GM18502 (cell line): ENCODE data around the gene RFTN1.

Experiments used
- ATAC-seq: cut with Tn5 transposase; IDR thresholded peaks from one replicate; pipeline ENCODE4 v1.9.1; 2021; ENCODE audit warnings: mild to moderate bottlenecking; ENCODE audit not compliant: unreplicated experiment, poor library complexity

Gene RFTN1

DNA sequence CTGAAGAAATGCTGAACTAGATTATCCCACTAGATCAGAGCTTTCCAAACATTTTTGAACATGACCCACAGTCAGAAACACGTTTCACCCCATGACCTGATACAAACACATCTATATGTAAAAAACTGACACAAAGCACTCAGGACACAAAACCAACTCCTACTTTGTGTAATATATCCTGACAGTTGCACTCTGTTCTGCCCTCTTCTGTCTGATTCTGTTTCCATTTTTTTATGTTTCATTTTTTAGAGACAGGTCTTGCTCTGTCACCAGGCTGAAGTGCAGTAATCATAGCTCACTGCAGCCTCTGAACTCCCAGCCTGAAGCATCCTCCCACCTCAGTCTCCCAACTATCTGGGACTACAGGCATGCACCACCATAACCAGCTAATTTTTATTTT, 15.8 kb upstream of the RFTN1 start:
- no peak for ATAC-seq

DNA sequence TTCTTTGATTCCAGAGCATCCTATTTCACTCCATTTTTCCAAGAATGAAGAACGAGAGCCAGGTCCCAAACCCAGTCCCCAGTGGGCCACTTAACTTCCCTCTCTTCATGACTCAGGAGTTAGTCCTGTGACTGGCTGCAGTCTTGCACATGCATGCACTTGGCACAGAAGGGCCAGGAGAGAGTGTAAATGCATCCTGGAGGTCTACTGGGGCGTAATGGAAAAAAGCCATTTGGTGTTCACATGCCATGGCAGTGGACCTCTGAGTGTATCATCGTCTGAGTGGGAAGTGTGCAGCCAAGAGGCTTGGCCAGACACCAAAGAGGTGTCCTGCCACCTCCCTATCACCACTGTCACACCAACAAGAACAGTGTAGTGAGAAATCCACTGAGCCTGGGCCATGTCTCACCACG, 15.1 kb upstream of the RFTN1 start:
- ATAC-seq, result no peak

DNA sequence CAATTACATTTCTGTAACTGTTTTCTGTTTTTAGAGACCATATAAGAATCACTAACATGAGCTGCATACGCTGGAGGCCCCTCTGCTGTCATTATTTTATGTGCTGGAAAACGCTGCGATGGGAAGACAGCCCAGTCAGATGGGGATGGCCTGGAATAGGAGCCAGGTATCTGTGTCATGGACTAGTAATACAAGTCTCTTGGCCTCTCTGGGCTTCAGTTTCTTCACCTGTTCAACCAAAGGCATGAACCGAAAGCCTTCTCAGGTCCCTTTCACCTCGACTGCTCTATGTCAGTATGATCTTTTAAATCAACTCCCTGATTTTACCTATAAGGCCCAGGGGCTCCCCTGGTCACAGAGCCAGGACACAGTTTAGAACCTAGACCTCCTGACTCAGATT, 14.6 kb upstream of the RFTN1 start:
- no peak for ATAC-seq

DNA sequence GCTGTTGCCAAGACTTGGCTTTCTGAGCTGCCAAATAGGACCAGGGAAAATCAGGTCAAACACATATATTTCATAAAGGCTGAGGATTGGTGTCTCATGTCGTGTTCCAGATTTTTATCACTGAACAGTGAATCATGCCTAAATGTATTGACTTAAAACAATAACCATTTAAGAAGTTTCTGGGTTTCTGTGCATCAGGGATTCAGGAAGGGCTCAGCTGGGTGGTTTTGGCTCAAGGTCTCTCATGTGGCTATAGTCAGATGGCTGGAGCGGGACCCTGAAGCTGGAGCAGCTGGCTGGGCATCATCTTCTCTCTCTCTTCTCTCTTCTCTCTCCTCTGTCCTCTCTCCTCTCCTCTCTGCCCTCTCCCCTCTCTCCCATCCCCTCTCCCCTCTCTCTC, 10.7 kb upstream of the RFTN1 start:
- ATAC-seq, result no peak

DNA sequence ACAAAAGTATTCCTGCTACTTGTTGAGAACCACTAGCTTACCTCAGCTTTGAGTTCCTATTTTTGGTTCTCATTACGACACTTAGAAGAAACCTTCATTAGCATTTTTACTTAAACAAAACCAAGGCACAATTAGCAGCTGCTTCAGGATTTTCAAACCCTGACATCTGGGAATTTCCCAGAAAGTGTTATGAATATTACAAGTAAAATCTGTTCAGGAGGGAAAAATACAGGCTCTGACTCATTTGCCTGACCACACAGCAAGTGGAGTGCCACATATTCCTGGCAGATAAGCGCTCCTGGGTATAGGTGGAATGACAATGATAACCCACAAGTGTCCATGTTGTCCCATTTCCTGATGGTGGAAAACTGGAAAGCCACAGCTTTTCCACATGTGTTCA, 10.3 kb upstream of the RFTN1 start:
- ATAC-seq, result no peak

DNA sequence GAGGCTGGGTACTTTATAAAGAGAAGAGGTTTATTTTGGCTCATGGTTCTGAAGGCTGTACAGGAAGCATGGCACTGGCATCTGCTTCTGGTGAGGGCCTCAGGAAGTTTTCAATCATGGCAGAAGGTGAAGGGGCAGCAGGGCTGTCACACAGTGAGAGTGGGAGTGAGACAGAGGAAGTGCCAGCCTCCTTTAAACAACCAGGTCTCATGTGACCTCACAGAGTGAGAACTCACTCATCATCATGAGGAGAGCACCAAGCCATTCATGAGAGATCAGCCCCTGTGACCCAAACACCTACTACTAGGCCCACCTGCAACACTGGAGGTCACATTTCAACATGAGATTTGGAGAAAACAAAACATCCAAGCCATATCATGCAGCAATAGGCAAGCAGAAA, 9.3 kb upstream of the RFTN1 start:
- no peak for ATAC-seq

DNA sequence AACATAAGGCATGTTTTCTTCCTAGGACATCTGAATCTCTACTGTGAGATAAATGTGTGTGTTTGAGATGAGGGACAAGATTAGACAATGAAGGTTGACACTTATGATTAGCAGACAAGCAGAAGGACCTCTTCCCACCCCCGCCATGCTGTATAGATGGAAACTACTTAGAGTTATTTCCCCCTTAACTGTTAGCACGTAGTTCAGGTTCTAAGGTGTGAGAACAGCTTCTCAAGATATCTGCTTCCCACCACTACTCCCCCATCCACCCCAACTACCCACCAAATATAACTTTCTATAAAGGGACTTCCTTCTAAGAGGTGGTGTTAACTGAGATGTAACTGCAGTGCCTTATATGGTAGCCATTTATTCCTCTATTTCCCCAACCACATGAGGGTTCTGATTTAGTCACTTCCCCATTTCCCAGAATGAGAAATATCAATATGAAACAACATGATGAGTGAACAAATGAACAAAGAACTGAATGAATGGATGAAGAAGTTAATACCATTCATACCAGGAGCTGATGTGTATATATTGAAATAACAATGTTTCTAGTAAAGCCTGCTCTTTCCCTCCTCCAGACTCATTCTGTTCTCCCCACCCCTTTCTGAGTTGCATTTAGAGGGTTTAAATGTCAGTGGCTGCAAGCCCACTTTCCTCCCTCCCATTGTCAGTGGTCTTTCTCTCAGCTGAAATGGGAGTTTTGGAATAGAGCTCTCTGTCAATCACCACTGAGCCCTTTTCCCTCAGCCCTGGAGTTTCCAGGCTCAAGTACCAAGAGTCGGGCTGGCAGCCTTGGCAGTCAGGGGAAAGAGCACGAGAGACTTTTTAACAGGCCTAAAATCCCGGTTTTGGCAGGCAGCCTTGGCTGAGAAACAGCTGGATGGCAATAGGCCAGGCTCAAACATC, 7.7 kb upstream of the RFTN1 start:
- peak; percentile 67 for ATAC-seq

DNA sequence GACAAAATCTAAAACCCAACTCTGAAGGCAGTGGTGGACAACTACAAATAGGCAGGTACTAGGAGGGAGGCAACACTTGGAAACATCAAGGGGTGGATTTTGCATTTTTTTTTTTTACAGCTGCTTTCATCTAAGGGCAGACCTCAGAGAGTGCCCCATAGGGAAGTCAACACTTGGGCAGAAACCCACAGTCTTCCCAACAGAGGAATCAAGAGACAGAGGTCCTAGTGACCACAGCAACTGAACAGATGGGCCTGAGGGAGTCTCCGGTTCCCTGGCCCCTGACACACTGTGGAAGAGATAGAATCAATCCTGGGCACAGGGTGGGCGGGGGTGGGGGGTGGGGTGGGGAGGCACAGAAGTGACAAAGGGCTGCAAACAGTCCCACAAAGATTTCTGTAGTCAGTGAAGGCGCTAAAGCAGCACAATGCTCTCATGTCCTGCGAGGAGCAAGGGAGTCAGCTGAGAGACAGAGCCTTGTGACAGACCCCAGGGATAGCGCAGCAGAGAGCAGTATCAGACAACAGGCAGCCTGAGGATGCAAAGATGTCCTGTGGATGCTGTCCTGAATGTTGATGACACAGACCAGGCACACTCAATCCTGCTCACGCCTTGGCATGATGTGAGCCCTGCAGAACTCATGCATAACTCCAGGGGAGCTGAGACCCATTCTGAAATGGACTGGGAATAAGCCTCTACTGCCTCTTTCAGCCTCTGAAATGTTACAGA, 6.9 kb upstream of the RFTN1 start:
- ATAC-seq, result no peak

DNA sequence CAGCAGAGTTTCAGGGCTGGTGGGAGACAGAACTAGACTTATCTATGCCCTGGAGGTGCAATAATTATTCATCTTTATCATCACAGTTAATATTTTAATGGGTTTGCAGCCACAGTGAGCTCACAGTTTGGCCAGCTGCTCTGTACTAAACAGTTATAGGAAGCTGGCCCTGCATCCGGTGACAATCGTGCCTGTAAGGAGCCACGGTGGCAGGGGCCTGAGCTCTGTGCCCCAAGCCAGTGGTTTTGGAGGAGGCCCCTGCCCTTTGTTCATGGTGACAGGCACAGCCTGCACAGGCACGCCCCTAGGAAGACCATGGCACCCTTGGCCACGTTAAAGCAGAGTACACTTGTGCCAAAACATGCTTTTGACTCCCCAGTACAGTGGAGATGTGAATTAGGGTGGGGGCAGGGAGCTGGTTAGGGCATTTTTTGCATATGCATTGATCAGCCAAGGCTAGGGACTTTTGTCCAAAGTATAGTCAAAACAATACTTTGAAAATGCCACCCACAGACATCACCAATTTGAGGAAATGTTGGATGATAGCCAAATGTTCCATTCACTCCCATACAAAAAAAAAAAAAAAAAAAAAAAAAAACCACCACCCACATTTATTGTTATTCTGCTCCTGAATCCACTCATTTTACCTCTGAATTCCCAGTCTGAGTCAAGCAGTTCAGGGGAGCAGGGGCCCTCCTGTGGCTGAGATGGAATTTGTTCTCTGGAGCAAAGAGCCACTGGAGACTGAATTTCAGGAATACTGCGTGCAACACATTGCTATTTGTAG, 3.4 kb upstream of the RFTN1 start:
- ATAC-seq, result no peak

DNA sequence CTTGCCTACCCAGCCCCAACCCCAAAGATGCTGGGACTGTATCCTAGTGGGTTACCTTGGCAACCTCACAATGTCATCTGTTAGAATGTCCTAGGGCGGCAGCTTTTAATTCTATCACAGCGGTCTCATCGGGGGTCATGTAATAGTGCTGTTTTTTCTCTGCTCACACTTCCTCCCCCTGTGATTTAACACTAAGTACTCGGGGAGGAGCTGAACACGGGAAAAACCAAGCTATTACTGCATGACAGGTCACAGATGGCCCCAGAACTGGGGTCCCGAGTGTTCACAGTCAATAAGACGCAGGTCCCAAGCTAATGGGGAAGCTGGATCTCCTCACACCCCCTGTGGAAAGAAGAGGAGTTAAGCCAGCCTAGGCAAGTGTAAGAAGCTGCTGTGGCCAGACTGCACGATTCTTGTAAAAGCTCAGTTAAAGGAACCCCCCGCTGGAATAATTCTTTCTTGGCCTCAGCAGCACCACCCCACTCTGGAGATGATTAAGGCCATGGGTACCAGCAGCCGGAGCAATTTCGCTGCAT, 2.5 kb upstream of the RFTN1 start:
- no peak for ATAC-seq

DNA sequence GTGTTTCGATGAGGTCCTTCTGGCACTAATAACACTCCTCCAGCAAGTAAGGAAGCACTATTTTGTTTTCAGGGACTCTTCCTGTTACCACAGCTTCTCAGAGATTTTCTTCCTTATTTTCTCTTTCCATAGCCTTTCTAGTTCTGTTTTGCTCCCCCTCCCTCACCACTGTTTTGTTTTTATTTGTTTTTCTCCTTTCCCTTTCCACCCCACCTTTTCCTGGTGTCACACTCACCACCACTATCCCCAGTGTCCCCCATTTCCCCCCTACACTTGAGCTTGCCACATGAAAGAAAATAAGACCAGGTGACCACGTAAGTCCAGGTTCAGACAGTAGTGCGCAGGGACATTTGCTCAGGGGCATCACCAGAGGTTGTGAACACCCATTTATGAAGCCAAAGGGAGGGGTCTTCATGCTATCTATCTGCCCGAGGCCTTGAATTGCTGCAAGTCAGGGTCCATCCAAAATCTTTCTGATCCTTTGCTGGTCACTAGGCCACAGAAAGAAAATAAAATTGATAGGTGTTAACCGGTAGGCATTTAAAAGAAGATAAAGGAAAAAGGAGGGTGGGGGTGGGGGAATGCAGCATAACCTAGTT, 1.4 kb upstream of the RFTN1 start:
- no peak for ATAC-seq

DNA sequence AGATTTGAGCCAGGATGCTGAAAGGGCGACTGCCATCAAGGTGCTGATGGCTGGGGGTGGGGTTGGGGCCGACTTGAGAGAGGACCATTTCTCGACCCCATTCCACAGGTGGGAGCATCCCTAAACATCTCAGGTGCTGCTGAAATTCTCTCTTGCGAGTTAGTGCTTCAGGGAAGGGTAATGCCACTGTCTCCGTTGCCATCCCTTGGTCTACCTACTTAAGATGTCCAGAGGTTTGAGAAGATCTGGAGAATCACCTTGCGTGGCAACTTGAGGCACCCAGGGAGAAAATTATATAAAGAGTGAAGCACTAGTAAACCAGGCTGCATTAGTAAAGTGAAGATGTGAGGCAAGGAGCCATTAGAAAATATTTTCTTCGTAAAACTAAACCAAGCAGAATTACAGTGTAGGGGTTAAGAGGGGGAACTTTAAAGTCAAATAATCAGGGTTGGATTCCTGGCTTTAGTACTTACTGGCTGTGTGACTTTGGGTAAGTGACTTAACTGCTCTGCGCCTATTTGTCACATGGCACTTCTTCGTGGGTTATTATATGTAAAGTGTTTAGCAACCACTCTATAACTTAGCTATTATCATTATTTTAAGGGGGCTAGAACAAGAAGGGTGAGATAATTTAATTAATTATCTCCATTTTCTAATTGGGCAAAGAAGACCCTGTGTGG, 662 bp upstream of the RFTN1 start:
- ATAC-seq, result no peak

DNA sequence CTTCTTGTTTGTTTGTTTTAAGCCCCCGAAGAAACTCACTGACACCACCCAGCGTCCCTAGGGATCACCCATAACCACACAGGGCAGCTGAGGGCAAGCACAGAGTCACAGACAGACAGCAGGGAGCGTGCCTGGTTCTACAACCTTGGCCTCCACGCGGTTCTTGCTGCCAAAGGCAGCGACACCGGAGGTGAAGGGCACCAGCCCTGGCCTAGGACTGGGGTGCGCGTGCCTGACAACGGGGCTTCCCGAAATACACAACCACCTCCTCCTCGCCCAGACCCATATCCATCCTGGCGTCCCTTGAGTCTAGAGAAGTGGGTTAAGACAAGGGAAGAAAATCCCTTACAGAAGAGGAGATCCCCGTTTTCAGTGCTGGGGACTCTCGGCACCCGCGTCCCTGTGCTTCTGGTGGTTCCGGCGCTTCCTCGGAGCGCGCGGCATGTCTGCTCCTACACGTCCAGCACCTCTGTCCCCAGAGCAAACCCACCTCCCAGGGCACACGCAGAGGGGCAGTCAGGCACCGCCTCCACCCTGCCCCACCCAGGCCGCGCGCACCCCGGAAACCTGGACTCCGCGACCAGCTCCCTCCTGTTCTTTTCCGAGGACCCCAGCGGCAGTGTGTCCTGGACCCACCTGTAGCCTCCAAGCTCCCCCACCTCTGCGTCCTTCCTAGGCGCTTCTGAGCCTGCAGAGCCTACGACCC, 911 bp downstream of the RFTN1 start:
- ATAC-seq, result peak; percentile 18

DNA sequence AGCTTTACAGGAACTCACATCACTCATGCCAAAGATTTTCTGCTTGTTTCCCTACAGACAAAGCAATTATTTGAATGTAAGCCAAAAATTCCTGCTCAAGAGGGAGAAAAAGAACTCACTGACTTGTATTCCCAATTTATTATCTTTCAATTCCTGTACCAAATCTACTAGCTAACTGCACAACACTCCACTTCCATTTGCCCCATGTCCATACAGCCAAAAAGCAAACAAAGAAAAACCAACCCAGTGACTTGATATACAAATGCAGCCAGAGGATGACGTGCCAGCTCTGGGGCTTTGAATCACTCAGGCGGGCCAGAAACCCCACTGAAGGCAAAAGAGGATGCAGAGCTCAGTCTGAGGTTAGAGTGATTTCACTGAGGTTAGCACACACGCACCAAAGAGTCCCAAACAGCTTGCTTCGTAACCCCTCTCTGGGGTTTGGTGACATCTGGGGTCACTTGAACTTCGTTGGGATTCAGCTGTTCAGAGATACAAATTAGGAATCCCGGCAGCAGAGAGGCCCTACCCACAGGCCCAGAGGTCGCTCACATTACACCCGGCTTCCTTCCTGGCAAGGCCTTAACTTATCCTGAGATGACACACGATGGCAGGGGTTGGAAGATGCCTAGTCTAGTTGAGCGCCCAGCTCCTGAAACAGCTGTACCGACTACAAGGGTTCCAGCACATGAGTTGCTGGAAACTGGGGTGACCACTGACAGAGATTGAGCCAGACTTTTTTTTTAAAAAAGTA, 1.6 kb downstream of the RFTN1 start:
- peak; percentile 55 for ATAC-seq

DNA sequence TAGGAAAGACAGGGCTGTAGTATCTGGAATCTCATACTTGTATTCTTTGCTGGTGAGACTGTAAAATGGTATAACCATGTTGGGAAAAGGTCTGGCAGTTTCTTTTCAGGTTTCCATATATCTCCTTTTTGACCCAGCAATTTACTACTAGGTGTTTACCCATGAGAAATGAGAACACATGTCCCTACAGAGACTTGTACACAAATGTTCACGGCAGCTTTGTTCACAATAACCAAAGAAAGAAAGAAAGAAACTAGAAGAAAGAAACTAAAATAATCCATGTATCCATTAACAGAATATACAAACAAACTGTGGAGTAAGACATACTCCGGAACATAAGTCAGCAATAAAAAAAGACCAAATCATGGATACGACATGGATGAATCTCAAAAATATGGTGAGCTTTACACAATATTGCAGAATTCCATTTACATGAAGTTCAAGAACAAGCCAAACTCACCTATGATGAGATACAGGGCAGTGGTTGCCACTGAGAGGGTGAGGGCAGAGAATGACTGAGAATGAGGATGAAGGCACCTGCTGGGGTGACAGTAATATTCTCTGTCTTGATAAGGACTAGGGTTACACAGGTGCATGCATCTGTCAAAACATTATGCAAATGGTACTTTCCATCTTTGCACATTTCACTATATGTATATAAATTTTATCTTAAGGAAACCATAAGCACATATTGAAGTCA, 2.7 kb downstream of the RFTN1 start:
- ATAC-seq, result no peak

DNA sequence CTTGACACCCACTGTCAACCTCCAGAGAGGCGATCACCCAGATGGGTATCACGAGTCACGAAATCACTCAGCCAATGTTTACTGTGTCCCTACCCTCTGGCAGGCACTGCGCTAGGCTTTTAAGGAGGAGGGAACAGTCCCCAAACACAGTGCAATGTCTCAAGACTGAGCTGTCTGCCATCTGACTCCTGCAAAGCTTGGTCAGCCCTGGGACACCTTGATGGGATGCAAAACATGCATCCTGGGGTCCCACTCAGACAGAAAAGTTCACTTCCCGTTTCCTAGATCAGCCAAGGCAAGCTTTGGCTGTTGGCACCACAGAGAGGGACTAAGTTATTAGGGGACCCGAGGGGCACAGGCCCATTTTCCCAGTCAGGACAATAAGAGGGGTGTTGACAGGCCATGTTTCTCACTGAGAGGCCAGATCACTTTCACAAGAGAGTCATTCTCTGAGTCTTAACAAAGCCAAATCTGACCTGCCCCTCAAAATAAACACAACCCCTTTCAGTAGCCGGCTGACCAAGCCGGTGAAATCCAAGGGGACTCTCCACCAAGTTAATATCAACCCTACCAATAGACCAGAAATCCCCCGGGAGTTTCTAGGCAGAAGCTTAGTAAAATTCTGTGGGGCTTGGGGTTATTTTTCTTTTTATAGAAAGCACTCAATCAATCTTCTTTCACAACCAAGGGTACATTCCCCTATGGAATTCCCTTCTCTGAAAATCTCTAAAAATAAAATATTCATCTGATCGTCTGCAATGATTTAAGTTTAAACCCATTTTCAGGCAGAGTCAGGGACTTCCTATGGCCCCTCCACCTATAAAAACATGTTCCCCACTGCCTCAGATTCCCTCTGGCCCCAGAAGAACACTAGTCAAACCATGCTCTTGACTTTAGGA, 3.5 kb downstream of the RFTN1 start:
- ATAC-seq, result peak; percentile 20

DNA sequence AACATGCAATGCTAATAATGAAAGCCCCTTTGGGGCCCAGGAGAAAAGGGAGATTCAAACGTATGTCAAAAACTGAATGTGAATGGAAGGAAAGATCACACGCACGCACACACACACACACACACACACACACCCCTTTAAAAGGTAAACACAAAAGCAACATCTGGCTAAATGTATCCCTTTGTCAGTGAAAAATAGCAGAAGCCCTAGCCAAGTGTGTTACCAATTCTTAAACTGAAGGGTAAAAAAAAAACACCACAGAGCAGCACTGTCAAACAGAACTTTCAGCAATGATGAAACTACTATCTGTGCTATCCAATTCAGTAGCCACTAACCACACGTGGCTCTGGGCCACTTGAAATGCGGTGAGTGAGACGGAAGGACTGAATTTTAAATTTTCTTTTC, 4.9 kb downstream of the RFTN1 start:
- ATAC-seq, result no peak
